Activated effector memory CD4-positive, alpha-beta T cell treated with anti-CD3 and anti-CD28 coated beads, Interleukin-2, amount 50 U/mL, for 16 hours (primary cell): ENCODE data around the gene PI4KB.
"Not testable (repeated sequence)": the region's sequence is repeated elsewhere in the genome, so short reads cannot be mapped to it uniquely, and the experiment has no call there.

ENCODE experiments used
- DNase-seq: peaks from one replicate; pipeline ENCODE4 v3.0.0-alpha.2; 2020

The PI4KB gene

GRCh38 chr1:151327223-151327902 lies at the start of gene PI4KB:
Gene PI4KB, minus strand, starts transcription at chr1:151327416. Its CDS starts 10,935 bp downstream, at chr1:151316481.
- peak; percentile 93 for DNase-seq

GRCh38 chr1:151373196-151373595 lies 46.0 kb upstream of the PI4KB start:
- no peak for DNase-seq

GRCh38 chr1:151372058-151372934 lies 45.1 kb upstream of the PI4KB start, which contains the start of gene SELENBP1:
Gene SELENBP1, minus strand, starts transcription at chr1:151372705. Its CDS starts 64 bp downstream, at chr1:151372641.
- DNase-seq: no peak

GRCh38 chr1:151371370-151372057 lies 44.3 kb upstream of the PI4KB start:
- DNase-seq: no peak

- DNase-seq: no peak
These were observed 43.1 kb upstream of the PI4KB start for GRCh38 chr1:151370211-151370911.

GRCh38 chr1:151369621-151370048 lies 42.4 kb upstream of the PI4KB start:
- no peak for DNase-seq

- DNase-seq: no peak
These were observed 42.0 kb upstream of the PI4KB start for GRCh38 chr1:151369302-151369610.

GRCh38 chr1:151368393-151369301 lies 41.4 kb upstream of the PI4KB start:
- DNase-seq: no peak

- DNase-seq: peak; percentile 16
These were observed 40.6 kb upstream of the PI4KB start for GRCh38 chr1:151367658-151368392.

GRCh38 chr1:151364996-151365395 lies 37.8 kb upstream of the PI4KB start:
- no peak for DNase-seq

- peak; percentile 47 for DNase-seq
These were observed 35.3 kb upstream of the PI4KB start for GRCh38 chr1:151362308-151363155.

GRCh38 chr1:151361883-151362282 lies 34.7 kb upstream of the PI4KB start:
- no peak for DNase-seq

GRCh38 chr1:151356696-151357095 lies 29.5 kb upstream of the PI4KB start:
- peak; percentile 28 for DNase-seq

- DNase-seq: no peak
These were observed 25.0 kb upstream of the PI4KB start for GRCh38 chr1:151352021-151352718.

- DNase-seq: not testable (repeated sequence)
These were observed 23.1 kb upstream of the PI4KB start for GRCh38 chr1:151350323-151350722.

GRCh38 chr1:151347523-151348246 lies 20.5 kb upstream of the PI4KB start:
- DNase-seq: no peak

- DNase-seq: peak; percentile 97
These were observed 19.7 kb upstream of the PI4KB start, which contains the start of gene RFX5 for GRCh38 chr1:151346769-151347522. Gene RFX5, minus strand, starts transcription at chr1:151347252. Its CDS starts 932 bp downstream, at chr1:151346320.
